Heart right ventricle (tissue), 16 donors: ENCODE results near the gene RGPD8. TPM values are rescaled to one million over a fixed set of nuclear protein-coding genes. Genes with fewer than 3 reads are reported as not detected.

ENCODE experiments used
- ATAC-seq, 8 donors: fragments of 200-7000 bp; cut with Tn5 transposase; one replicate each; pipeline ENCODE4 v1.9.1; 2020; ENCODE audit warnings: mild to moderate bottlenecking in 8 of 8, moderate library complexity in 8 of 8, moderate number of reproducible peaks in 1 of 8
- DNase-seq, 2 donors: peaks; one replicate each; pipeline ENCODE4 v3.0.0-alpha.2; 2020
- H3K27ac ChIP-seq, 10 donors: fragments of 200-600 bp; sonication (generic) in 2 of 10; one replicate each; pipeline versions ENCODE4 v1.5.0 to v1.8.0; 2020 to 2022; ENCODE audit warnings: mild to moderate bottlenecking in 3 of 10
- H3K27me3 ChIP-seq, 7 donors: fragments of 200-600 bp; one replicate each; pipeline ENCODE4 v1.8.0; 2021 to 2022; ENCODE audit warnings: mild to moderate bottlenecking in 2 of 7
- H3K36me3 ChIP-seq, 9 donors: fragments of 200-600 bp; sonication (generic) in 1 of 9; one replicate each; pipeline versions ENCODE4 v1.5.0 to v1.8.0; 2020 to 2022; ENCODE audit warnings: mild to moderate bottlenecking in 2 of 9
- H3K4me1 ChIP-seq, 9 donors: fragments of 200-600 bp; sonication (generic) in 1 of 9; one replicate each; pipeline versions ENCODE4 v1.5.0 to v1.8.0; 2020 to 2022; ENCODE audit warnings: mild to moderate bottlenecking in 4 of 9
- H3K4me3 ChIP-seq, 10 donors: fragments of 200-600 bp; sonication (generic) in 2 of 10; one replicate each; pipeline versions ENCODE4 v1.5.0 to v1.8.0; 2020 to 2022; ENCODE audit warnings: mild to moderate bottlenecking in 7 of 10, moderate library complexity in 2 of 10
- H3K9me3 ChIP-seq, 11 donors: fragments of 200-600 bp in 10 of 11; sonication (generic) in 2 of 11; one replicate each; pipeline versions ENCODE4 v1.5.0 to v1.8.0; 2013 to 2022; ENCODE audit warnings: mild to moderate bottlenecking in 2 of 11, control low read depth in 1 of 11, moderate library complexity in 1 of 11
- WGBS, 2 donors: extraction: QIAGEN DNeasy Blood & Tissue Kit; methylation state at CpG; one replicate each; pipeline ENCODE4 v1.1.7; 2013; ENCODE audit warnings: inconsistent platforms in 1 of 2; 5-methylcytosine and 5-hydroxymethylcytosine counted together
- intact Hi-C, 10 donors: fragments of 100-400 bp; cut with DNase I; formaldehyde crosslinking; loops; one replicate each; pipeline versions ENCODE4 v1.11.1 to v1.14.2; 2022
- polyA plus RNA-seq, 2 donors: library from polyadenylated mRNA; stranded (reverse); fragments of 200-250 nt; gene quantifications; one replicate each; pipeline ENCODE4 v1.2.3, GENCODE V29; 2013
- total RNA-seq, 10 donors: library from RNA; stranded (reverse); fragmentation: NEBNext Ultra II Directional in 3 of 10; extraction: Animal tissue kit (Norgen Biotek cat#: 25700) in 3 of 10; gene quantifications; one replicate each; pipeline versions ENCODE4 v1.2.1 to v1.2.4, GENCODE V29; 2021 to 2023
- TF ChIP-seq, protein P1 (sequence below), 9 donors: fragments of 200-600 bp; sonication (generic) in 2 of 9; IDR thresholded peaks; one replicate each; pipeline versions ENCODE4 v1.5.0 to v1.8.0; 2021 to 2022; ENCODE audit warnings: antibody characterized with exemption in 9 of 9, mild to moderate bottlenecking in 5 of 9, moderate library complexity in 1 of 9
- donor health status: Arrhythmogenic right ventricular cardiomyopathy.
- donor health status: ischemic (EF 13 %, LVEDD 7.1; RV severe dilation, severe dysfunction).
- donor health status: healthy with polysubstance abuse.
- donor health status: DM: no; HTN: yes; CAD: no.
- donor health status: DM: no; HTN: no; CAD: no.
- donor health status: ischemic (EF 25% LVEDD 6.9; RV normal size, moderate dysfunction).
- donor health status: ischemic (EF 25% LVEDD 5.7; RV mildly dilated, moderate dysfunction).
- donor health status: healthy.
- donor health status: DM: yes; HTN: yes; CAD: no.
- donor health status: Ischemic cardiomyopathy.
- donor health status: ischemic (EF 35%, LVEDD 5.7; RV mildly dilated, moderate dysfunction).
- donor health status: nonischemic (EF 11% LVEDD 7.7; RV severe dilation, severe dysfunction).
- donor health status: DM: yes; HTN: yes; CAD: no.
- donor health status: PGD.
- donor health status: ischemic (EF 29% LVEDD 5.4; RV normal size, mild dysfunction).
- donor health status: nonischemic (EF 23%, LVEDD 6.1; RV moderate dilation, normal function).

The RGPD8 gene
- total and polyA plus RNA-seq, 12 donors = 0.84 to 9.1 (median 7.1) TPM

DNA sequence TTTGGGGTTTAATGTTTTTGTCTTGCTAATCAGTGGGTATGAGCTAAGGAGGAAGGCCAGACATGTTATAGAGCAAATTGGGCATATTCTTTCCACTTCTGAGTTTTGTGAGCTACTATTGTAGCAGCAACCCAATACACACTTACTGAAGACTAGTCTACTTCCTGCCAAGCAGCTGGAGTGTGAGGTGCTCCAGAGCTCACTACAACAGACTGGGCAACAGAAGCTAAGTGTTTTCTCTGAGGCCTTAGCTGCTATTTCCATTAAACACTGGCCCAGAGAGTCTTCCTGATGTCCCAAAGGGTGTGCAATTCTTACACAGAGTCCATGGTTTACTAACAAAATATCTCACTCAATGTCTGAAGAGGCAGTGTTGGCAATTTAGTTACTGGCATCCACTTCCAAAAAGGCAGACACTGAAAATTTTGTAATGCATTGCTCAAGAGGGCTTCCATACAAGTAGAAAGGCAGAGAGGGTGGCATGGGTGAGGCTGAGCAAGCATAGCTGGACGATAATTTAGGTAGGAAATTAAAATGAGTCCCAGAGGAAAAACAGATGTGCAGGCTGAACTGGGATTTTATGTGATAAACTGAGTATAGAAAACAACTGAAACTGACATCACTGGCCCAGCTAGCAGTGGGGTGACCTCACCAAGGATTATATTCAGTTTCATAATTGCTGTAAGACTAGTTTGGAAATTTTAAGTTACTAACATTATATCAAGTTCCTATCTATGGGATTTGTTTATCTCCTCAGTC is 89.4 kb downstream of the RGPD8 start:
- DNase-seq = no peak
- intact Hi-C loops = no loop called here
- TF ChIP-seq, protein P1, sequence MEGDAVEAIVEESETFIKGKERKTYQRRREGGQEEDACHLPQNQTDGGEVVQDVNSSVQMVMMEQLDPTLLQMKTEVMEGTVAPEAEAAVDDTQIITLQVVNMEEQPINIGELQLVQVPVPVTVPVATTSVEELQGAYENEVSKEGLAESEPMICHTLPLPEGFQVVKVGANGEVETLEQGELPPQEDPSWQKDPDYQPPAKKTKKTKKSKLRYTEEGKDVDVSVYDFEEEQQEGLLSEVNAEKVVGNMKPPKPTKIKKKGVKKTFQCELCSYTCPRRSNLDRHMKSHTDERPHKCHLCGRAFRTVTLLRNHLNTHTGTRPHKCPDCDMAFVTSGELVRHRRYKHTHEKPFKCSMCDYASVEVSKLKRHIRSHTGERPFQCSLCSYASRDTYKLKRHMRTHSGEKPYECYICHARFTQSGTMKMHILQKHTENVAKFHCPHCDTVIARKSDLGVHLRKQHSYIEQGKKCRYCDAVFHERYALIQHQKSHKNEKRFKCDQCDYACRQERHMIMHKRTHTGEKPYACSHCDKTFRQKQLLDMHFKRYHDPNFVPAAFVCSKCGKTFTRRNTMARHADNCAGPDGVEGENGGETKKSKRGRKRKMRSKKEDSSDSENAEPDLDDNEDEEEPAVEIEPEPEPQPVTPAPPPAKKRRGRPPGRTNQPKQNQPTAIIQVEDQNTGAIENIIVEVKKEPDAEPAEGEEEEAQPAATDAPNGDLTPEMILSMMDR (IDR thresholded peaks at IDR 0.05) = no peak
- no peaks in the 10 kb centered on the region for H3K36me3 ChIP-seq
- no peak overlapping the region for H3K4me3 ChIP-seq
- no peak overlapping the region for H3K27ac ChIP-seq
- H3K4me1 ChIP-seq = no peaks in the 10 kb centered on the region
- no peaks in the 10 kb centered on the region for H3K9me3 ChIP-seq
- WGBS, 2 donors = 54 to 57% methylated on average over 1 of the region's 1 CpG
- ATAC-seq = peak in 1 of 8 donors; percentile 48
- no peaks in the 10 kb centered on the region for H3K27me3 ChIP-seq

DNA sequence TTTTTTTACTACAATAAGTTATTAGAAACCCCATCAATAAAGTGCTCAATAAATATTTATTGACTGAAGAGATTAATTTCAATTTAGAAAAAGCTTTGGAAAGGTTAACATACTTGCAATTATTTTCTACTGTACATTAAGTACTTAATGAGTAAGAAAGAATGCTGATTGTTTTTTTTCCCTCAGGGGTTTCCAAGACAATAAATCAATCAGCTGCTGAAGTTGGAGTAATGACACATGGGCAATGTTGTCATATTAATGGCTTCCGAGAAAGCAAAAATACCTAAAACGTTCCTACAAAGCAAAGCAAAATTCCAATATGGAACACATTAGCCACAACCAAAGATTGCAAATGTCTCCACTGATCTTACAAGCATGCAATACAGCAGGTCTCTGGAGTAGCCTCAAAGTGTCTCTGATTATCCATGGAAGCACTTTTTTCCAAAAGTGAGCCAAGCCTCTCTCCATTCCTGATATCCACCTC is 91.3 kb downstream of the RGPD8 start:
- TF ChIP-seq, protein P1 (IDR thresholded peaks at IDR 0.05) = no peak
- 84 to 85% methylated on average over 2 of the region's 2 CpGs for WGBS, 2 donors
- ATAC-seq (no peak), DNase-seq (no peak)
- Histone ChIP-seq H3K4me3 (no peak overlapping the region), H3K27ac (no peak overlapping the region), H3K36me3 (no peaks in the 10 kb centered on the region), H3K4me1 (no peaks in the 10 kb centered on the region), H3K27me3 (no peaks in the 10 kb centered on the region), H3K9me3 (no peaks in the 10 kb centered on the region)
- intact Hi-C loops = no loop called here

GRCh38 chr2:112340475-112341267 is 92.8 kb downstream of the RGPD8 start:
- intact Hi-C loops = no loop called here
- Histone ChIP-seq H3K4me1 (no peaks in the 10 kb centered on the region), H3K27me3 (no peaks in the 10 kb centered on the region), H3K9me3 (no peaks in the 10 kb centered on the region), H3K27ac (no peak overlapping the region), H3K4me3 (no peak overlapping the region), H3K36me3 (no peaks in the 10 kb centered on the region)
- WGBS, 2 donors = 83 to 85% methylated on average over 9 of the region's 9 CpGs
- ATAC-seq = no peak
- TF ChIP-seq, protein P1 (IDR thresholded peaks at IDR 0.05) = no peak
- no peak for DNase-seq

- Histone ChIP-seq H3K4me1 (no peaks in the 10 kb centered on the region), H3K27ac (no peak overlapping the region), H3K9me3 (no peaks in the 10 kb centered on the region), H3K27me3 (no peaks in the 10 kb centered on the region), H3K36me3 (peaks cover 0 to 3% (median 0%) of the 10 kb centered on the region in 9 donors), H3K4me3 (no peak overlapping the region)
- WGBS, 2 donors = 63 to 65% methylated on average over 2 of the region's 2 CpGs
- intact Hi-C loops = no loop called here
- TF ChIP-seq, protein P1 (IDR thresholded peaks at IDR 0.05) = no peak
- ATAC-seq (no peak), DNase-seq (no peak)
Measured at GRCh38 chr2:112339986-112340385, 93.5 kb downstream of the RGPD8 start.
